GM19467 (cell line): ENCODE measurements around the gene MRPL33.
A peak's percentile ranks its signal among the peaks of the same experiment; 100 is the strongest.

ENCODE experiments used
- ATAC-seq: cut with Tn5 transposase; IDR thresholded peaks from one replicate; pipeline ENCODE4 v1.9.1; 2021; ENCODE audit warnings: mild to moderate bottlenecking, moderate library complexity; ENCODE audit not compliant: unreplicated experiment

Gene MRPL33

DNA sequence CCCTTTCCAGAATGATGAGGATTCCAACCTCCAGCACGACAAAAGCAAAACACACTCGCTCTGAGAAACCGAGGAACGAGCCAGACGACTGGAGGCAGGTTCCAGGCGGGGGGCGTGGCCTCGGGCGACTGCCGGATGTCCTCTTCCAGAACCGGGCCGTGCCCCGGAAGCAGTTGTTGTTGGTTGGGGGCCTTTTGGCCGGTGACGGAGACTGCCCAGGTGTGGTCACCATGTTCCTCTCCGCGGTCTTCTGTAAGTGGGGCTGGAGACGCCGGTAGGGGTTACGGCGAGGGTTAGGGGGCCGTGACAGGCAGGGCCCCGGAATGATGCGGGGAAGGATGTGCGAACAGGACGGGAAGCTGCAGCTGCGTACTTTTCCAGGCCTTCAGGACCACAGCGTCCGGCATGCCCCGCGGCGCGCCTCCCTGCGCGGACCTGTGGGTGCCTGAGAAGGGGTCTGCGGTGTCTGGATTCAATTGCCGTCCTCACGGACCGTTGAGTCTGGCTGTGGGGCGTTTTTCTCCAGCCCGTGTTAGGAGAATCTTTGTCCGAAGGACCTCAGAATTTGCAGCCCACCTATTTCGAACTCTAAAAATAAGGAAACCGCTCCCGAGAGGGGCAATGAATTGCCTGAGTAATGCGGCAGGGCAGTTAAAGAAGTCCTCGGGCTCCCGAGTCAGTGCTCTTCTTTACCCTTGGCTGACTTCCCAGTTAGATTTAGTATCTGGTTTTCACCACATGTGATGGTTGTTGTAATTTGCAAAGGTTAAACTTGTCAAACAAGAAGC is at the start of gene MRPL33:
Gene MRPL33 (plus strand): TSS at position 172 of the 788 bp plus-strand sequence. CDS start 59 bp downstream, at position 231.
- ATAC-seq, result peak; percentile 97

DNA sequence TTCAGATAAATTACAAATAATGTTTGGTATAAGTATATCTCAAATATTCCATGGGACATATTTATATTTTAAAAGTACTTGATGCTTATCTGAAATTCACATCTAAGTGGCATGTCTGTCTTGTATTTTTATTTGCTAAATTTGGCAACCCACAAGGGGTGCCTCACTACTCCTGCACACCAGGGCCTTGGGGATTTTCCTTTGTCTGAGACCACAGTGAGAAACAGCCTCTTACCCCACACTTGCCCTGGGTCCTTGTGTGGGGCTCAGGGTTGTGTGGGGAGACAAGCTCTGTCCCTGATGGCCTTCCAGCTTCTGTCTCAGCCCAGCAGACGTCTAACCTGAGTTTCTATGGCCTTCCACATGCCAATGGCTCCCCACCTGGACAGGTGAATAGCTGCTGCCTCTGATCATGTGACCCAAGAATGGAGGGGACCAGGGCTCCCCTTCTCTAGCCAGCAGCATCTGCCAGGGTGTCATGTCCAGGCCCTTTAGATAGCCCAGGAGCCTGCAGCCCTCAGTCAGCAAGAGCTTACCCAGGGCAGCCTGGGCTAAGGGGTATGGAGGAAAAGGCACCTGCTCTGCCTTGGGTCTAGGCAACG is 49.5 kb upstream of the MRPL33 start:
- no peak for ATAC-seq

DNA sequence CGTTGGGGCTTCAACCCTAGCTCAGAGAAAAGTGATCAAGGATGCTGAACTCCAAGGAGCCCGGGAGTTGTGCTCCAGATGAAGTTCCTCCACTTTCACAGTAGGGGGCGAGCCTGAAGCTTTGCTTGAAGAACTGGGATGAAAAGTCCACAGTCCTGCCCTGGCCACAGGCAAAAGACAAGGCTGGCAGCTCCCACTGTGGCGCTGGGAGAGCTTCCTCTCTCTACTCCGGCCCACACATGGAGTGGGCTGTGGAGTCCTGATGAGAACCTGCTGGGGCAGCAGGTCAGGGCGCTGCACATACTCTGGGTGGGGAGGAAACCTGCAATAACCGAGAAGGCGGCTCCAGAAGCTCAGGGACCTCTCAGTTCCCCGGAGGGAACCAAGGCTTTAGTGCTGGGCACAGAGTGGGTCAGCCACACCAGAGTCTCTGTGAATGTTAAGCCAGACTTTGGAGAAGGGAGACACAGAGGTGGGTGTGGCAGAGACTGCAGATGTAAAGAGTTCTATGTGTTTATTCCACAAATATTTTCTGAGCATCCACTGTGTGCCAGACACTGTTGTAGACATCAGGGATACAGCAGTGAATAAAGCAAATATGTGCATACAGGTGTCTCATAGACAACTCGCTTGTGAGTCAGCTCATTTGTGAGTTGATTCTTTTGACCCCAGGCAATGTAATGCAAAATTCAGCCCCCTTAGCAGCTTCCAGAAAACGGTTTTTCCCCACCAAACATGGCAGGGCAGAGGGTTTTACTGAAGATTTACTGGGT is 48.0 kb upstream of the MRPL33 start:
- no peak for ATAC-seq

DNA sequence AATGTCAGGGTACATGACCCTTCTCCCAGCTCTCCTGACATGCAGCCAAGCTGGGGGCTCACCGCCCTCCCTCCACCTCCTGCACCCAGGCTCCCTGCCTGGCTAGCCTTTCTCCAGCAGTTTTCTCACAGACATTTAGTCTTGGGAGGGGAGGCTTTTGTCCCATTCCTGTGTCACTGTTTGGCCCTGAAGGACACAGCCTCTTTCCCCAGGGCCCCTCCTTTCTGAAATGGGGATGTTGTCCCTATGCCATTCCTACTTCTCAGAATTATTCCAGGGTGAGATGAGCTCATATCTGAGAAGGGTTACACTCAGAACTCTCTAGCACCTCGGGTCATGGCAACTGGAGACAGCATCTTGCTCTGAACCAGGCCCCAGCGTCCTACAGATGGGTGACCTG is 47.3 kb upstream of the MRPL33 start:
- ATAC-seq, result no peak

DNA sequence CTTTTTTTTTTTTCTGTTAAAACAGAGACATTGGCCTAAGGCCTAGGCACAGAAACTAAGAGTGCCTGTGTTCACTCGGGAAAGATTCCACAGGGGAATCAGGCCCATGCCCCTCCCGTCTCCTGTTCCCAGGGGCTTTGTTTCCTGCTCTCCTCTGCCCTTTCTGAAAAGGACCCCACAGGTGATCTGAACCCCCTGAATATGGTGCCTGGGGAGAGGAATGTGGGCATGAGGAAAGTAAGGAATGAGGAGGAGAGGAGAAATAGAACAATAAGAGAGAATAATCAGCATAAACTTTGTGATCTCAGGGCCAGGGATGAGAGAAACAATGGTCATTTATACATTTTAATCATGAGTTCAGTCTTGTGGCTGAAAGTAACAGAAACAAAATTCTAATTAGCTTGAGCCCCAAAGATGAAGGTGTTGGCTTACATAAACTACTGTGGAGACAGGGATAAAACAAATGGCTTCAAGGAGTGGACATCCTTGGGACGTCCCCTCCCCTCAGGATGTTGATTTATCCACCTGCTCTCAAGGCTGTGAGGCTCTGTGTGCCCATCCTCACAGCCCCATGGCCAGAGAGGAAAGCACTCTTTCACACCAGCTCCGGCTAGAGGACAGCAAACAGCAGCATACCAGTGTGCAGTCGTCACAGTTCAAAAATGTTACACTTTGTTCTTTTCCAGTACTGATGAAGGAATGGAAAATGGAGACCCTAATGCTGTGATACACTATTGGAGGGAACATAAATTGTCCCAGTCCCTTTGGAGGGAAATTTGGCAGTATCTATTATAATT is 46.4 kb upstream of the MRPL33 start:
- ATAC-seq, result no peak

DNA sequence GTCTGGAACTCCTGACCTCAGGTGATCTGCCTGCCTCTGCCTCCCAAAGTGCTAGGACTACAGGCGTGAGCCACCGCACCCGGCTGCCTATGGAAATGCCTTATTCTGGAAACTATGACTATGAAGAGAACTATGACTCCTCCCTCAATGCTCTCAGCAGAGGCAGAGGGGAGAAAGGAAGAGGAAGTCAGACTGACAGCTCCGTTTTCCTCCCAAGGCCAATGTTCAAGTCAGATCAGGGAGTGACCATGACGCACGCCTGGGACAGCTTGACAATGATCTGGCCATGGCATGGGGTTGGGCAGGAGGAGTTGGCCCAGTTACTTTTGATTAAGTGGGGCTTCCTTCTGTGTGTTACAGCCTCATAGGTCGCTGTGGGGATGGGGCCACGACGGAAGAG is 44.3 kb upstream of the MRPL33 start:
- ATAC-seq, result no peak

DNA sequence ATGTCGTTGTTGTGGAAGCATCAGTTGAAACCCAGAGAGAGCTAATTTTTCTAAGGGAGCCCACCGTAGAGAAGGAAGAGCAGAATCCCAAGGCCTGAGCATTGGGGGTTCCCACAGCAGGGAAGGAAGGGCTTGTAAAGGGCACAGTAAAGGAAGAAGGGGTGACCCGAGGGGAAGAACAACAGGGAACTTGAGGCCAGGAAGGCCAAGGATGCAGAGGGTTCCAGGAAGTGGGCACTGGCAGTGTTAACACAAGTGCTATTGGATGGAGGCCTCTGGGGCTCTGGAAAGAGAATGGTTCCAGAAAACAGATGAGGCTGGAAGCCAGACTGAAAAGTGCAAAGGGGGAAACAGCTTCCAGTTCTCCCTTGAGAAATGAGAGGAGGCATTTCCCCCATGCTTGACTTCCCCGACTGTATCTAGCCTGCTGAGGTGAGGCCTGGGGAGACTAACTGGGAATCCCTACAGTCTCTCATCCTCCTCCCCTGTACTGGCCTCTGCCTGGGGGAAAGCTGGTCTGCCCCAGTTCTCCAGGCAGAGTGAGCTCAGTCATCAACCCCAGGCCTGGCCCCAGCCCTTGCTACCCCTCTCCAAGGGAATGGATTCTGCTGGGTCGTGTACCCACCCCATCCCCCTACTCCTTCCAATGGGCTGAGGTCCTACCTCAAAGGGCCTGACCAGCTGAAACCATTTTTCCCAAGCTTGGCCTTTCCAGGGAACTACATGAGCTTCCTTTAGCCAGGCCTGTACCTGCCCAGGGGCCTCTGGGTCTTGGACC is 43.2 kb upstream of the MRPL33 start:
- ATAC-seq, result no peak

DNA sequence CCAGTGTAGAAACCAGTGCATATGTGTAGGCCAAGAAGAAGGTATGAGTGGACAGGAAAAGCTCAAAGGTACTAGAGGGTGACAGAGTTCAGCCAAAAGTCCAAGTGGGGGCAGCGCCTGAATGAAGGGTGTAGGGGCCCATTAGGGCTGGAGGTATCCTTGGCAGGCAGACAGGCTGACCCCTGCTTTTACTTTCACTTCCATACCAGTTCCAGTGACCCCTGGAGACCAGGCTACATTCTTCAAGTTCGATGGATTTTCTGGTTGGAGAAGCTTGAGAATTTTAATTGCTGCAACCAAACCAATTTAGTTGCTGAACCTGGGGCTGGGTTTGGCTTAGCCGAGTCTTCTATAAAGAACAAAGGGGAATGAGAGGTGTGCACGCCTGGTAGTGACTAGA is 42.3 kb upstream of the MRPL33 start:
- no peak for ATAC-seq

DNA sequence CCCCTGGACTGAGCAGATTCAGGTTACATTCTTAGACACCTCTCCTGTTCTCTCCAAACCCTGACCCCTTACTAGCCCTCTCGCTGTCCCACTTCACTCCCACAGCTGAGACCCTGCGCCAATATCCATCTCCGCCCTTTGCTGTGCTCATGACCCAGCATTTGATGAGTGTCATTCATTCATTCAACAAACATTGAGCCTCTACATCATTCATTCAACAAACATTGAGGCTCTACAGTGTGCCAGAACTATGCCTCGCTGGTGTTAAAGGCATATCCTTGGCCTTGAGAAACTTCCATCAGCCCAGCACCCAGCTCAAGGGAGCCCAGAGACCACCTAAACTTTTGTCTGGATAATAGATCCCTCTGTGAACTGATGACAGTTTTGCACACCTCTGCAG is 41.9 kb upstream of the MRPL33 start:
- no peak for ATAC-seq

DNA sequence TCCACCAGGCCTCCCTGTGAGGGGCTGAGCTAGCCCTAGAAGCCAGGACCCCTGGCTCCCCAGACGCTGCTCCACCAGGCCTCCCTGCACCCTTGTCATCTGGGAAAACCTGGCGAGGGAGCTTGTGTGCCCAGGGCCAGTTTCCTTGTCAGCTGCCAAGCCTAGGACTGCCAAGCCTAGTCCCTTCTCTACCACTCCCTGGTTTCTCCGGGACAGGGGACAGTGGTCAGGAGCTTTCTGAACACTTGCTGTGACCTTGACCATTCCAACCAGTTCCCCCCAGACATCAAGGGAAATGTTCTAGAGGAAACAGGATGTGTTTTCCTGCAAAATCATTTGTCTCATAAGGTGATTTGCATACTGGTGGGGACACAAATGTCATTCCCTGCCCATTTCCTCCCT is 41.3 kb upstream of the MRPL33 start:
- ATAC-seq, result no peak

DNA sequence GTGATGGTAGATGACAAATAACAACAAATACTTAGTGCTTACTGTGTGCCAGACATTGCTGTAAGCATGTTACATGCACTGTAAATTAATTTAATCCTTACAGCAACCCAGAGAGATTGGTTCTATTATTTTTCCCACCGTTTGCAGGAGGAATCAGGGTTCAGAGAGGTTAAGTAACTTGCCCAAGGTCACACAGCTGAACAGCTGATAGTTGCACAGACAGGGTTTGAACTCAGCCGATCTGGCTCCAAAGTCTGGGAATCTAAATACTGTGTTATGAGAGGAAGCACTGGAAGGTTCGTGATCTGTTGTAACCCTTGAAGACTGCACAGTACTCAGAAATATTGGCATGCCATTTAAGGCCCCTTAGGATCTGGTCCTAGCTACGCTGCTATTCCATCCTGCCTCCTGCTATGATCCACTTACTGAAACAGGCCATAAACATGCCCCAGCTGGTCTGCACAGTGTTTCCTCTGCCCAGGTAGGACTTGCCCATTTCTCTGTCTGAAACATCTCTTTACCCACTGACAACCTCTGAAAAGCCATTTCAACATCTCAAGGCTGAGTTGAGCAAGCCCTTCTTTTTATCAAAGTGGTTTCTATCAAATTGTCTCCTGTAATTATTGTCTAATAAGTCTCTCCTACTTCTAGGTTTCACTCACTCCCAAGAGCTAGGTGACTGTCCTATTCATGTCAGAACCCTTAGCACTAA is 40.4 kb upstream of the MRPL33 start:
- no peak for ATAC-seq

DNA sequence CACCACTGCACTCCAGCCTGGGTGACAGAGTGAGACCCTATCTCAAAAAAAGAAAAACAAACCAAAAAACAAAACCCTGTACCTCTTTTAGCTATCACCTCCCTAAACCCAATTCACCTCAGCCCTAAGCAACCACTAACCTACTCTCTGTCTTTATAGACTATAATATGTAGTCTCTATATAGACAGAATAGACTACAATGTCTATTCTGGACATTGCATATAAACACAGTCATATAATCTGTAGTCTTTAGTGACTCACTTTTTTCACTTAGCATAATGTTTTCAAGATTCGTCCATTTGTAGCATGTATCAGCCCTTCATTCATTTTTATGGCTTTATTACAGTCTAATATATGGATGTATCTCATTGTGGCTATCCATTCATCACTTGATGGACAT is 37.2 kb upstream of the MRPL33 start:
- no peak for ATAC-seq

DNA sequence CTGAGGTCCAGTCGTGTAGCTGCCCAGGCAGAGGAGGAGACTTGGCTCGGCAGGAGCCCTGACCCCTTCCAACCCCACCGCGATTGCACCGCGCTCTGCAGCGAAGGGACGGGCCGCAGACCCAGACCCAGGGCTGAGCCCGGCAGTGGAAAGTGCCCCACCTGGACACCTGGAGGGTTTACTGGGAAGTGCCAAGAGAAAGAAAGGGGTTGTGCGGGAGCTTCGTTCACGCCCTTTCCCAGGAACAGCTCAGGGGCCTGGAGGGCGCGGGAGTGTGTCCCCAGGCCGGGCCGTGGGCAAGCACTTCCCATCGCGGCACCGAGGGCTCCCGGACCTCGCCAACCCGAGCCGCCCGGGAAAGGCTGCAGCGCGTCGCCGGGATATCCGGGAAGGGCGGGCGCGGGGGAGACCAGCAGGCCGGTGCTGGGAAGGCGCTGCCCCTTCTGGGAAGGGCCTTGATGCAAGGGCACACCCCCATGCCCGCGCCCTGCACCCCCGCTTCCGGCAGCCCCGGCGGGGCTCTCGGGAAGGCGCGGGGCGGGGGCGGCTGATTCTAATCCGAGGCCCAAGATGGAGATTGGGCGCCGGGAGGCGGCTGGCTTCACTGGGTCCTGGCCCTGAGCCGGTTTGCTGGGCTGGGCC is 36.1 kb upstream of the MRPL33 start:
- no peak for ATAC-seq

DNA sequence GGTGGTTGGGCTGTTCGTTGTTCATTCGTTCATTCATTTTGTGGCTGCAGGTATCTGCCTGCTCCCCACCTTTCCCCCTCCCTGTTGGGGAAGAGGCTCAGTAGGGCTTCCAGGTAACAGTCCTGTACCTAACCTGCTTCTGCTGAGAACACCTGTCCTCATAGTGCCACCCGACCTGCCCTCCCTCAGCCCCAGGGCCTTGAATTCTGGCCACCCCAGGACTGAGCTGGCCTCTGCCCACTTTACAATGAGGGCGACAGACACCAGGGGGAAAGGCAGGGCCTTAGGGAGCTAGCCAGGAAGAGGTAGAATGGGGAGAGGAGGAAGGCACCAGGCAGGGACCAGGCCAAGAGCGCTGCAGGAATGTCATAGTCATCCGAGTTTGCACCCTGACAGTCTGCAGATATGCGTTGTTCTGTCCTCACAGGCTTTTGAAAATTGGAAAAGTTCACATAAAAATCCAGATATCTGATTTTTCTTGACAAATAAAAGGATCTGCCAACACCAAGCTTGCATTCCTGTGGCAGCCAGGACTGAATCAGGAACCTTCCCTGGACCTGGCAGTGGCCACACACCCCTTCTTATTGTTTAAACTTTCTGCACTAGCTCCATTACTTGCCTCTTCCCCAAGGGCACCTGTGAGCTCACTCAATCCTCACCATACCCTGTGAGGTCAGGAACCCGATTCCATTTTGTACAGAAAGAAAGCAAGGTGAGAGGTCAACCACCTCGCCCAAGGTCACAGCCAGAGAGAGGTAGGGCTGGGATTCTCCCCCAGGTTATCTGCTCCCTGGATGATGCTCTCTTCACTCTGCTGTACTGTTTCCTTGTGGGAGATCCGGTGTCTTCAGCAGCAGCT is 35.3 kb upstream of the MRPL33 start:
- ATAC-seq, result no peak

DNA sequence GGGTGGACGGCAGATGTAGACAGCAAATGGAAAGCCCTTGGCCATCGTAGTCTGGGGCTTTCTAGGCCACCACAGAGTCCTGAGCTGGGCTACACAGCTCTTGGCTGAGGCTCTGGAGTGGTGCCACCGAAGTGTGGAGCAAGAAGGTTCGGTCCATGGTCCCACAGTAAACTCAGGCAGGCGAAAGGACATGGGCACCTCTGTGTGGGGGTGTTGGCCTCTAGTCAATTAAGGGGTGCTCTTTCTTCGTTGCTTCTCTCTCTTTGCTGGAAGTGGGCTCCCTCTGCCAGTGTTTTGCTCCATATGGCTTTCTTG is 34.7 kb upstream of the MRPL33 start:
- no peak for ATAC-seq

DNA sequence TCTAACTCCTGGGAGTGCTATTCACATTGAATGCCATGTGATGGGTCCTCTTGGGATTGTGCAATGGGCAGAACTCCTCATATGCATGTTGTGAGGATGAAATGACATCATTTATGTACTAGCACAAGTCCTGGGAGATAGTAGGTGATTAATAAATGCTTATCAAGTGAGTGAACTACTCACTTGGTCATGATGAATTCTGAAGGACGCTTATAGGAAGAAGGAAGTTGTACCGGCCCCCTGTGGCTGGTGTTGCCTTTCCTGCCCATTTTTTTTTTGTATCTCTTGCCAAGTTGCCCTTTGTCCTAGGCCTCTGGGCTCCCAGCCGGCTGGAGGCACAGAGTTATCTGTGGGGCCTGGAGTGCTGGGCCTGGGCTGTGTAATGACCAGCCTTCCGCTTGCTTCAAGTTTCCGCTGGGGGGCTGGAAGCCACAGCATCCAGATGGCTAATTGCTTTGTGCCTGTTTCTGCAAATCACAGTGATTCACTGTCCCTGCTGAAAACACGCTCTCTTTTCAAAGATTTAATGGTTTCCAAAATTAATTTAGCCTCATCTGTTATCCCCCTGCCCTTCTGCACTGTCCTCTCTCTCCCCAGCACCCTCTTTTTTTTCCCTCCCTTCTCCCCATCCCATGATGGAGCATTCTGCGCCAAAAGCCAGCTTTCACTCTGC is 33.7 kb upstream of the MRPL33 start:
- ATAC-seq, result no peak

DNA sequence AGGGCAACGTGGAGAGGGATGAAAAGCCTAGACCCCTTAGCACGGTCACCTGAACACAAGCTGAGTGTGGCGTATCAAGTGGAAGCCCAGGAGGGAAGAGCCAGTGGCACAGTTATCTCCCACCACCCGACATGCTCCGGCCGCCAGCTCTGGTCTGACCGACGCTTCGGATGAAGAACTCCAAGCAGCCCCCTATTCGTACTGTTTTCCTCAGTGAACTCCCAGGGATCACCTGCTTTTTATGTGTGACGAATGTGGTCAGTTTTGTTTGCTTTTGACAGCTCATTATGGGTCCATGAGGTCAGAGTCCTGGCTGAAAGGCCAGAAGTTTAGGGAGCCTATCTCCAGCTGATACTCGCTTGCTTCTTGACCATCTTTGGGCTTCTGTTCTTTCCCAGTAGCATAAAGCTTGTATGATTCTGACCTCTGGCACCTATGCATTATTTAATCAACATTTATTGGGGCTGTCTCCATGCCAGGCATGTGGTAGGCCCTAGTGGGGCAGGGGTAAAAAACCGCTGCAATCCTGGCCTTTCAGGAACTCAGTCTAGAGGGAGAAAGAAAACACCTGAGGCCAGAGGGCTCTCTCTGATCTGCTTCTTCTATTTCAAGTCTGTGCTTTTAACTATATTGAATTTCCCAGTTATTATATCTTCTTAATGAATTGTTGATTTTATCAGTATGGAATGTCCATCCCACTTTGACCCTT is 33.0 kb upstream of the MRPL33 start:
- no peak for ATAC-seq

DNA sequence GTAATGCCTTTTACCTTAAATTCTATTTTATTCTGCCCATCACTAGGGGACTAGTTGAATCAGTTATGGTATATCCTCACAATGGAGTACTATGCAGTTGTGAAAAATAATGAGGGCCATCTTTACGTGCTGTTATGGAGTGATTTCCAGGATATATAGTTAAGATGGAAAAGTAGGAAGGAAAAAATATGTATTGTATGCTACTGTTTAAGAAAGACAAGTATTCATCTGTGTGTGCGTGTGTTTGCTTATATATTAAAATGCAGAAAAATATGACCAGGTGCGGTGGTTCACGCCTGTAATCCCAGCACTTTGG is 32.5 kb upstream of the MRPL33 start:
- ATAC-seq, result no peak
